ENCODE measurements around the gene VPS26C.
"Not testable (repeated sequence)": the region's sequence is repeated elsewhere in the genome, so short reads cannot be mapped to it uniquely, and the experiment has no call there.

VPS26C gene

DNA sequence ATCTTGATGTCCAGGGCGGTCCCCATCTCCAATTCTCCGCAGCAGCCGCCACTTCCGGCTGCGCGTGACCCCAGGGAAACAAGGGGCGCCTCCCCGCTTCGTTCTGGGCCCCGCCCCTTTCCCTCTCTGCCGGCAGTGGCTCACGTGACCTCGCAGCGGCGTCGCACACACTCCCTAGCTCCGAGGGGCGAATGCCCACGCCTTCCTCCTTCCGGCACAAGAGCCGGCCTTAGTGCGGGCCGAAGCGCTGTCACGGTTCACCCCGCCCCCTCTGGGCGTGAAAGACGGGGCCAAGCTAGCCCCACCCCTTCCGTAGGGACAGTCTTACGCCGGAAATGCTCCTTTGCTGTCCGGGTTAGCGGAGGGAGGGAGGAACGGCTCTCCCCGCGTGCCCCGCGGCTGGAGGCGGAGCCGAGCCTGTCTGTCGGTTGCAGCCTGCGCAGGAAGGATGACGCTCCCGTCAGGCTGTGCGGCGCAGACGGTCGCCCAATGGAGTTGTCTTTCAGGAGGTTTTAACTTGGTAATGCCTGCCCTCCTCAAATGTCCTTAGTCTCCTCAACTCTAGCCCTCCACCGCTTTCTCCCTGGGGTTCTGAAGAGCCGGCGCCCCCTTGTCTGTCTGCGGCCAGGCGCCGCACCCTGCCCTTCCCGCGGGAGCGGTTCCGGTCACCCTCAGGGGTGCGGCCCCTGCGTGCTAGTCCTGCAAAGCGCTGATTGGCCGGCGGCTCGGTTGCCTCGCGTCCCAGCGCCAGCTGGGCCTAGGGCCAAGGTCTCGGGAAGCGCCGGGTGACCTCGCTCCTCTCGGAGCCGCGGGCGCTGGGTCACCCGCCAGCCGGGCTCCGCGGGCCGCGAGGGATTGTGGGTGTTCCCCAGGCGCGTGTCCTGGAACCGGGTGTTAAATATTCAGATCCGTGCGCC is at the start of gene VPS26C:
Gene VPS26C (minus strand): TSS at position 66 of the 917 bp plus-strand sequence. CDS start 40 bp downstream, at position 26.
- peak; percentile 95 for DNase-seq

DNA sequence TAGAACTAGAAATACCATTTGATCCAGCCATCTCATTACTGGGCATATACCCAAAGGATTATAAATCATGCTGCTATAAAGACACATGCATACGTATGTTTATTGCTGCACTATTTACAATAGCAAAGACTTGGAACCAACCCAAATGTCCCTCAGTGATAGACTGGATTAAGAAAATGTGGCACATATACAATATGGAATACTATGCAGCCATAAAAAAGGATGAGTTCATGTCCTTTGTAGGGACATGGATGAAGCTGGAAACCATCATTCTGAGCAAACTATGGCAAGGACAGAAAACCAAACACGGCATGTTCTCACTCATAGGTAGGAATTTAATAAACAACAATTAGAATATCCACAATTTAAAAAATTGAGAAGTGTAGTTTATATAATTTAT is 48.9 kb upstream of the VPS26C start:
- not testable (repeated sequence) for DNase-seq

DNA sequence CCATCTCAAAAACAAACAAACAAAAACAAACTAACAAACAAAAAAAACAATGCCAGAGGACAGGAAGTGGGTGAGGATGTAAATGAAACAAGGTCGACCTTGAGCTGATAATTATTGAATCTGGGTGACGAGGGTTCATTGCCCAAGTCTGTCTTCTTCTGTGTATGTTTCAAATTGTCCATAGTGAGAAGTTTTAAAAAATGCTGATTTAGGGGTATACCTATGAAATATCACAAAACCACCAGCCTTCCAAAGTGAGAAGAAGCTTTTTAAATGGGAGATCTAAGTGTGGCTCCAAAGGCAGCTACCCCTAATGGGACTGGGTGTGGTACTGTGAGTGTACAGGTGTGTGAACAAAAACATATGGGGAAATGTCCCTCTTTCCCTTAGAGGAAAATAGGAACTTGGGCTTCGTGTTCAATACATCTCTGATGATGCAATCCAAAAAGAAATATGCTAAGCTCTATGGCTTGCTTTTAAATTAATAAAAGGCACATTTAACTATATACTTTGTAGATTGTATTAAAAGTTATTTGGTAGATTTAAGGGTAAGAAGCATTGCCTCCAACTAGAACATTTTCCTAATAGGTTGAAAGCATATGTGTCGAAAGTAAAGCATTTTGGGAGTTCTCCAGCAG is 33.1 kb upstream of the VPS26C start:
- DNase-seq, result no peak

DNA sequence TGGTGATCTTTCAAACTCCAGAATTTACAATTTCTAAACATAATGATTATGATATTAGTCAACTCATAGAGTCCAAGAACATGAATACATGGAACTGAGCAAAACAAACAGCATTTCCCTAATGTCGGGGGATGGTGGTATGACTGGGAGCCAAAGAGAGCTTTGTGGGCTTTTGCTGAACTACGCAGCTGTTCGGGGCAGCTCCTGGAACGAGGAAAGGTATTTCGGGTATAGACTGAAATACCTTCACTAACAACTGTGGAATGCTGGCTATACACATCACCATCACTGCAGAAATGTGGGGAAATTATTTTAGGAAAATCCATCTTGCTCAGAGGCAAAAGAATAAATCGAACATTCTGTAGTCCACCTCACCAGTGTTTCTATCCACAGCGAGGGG is 30.2 kb upstream of the VPS26C start:
- no peak for DNase-seq

DNA sequence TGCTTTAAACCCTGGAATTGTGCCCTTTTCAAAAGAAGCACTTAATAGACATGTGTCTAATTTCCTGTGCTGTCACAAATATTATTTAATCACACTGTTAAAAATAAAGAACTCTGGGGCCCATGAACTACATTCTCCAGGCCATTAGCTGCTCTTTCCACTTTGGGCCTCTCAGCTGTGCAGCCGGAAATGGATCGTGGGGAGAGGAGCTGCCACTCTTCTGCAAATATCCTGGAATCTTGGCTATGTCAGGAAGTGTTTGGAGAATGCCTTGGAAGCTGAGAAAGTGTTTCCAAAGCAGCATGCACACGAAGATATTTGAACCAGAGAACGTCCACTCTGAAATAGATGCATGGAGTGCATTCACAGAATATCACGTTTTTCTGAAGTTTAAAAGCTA is 27.5 kb upstream of the VPS26C start:
- DNase-seq, result no peak

DNA sequence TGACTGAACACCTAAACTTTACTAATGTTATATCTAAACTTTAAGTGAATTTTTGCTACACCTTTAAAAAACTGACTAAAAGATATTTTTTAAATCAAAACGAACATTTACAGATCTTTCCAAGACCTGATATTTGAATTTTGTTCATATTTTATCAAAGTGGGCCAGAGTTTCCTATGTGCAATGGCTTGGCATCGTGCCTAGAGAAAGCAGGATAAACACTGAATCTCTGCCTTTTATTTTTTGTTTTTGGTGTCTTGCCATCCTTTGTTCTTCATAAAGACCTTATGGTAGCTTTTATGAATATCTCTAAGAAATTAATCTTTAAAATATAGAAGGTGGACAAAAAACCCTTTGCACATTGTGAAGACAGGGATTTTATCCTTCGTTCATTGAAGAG is 25.8 kb upstream of the VPS26C start:
- DNase-seq, result no peak

DNA sequence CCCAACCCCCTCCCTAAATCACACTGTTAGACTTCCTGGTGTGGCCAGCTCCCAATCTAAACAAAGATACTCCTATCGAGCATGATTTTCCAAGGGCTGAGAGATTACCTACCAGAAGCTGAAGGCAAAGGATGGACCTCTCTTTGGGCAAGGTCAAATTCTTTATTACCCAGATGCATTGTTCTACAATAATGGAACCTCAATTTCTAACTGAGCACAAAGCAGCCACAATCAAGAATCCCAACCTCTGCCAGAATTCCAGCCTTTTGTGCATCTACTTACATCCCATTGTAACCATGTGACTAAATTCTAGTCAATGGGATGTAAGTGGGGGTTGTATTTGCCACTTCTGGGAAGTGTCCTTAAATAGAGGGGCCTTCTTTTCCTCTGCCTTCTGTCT is 24.9 kb upstream of the VPS26C start:
- no peak for DNase-seq

DNA sequence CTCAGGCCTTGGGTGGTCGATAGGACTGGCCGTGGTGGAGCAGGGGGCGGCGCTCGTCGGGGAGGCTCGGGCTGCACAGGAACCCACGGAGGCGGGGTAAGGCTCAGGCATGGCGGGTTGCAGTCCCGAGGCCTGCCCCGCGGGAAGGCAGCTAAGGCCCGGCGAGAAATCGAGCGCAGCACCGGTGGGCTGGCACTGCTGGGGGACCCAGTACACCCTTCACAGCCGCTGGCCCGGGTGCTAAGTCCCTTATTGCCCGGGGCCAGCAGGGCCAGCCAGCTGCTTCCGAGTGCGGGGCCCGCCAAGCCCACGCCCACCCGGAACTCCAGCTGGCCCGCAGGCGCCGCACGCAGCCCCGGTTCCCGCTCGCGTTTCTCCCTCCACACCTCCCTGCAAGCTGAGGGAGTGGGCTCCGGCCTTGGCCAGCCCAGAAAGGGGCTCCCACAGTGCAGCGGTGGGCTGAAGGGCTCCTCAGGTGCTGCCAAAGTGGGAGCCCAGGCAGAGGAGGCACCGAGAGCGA is 16.1 kb upstream of the VPS26C start:
- not testable (repeated sequence) for DNase-seq

DNA sequence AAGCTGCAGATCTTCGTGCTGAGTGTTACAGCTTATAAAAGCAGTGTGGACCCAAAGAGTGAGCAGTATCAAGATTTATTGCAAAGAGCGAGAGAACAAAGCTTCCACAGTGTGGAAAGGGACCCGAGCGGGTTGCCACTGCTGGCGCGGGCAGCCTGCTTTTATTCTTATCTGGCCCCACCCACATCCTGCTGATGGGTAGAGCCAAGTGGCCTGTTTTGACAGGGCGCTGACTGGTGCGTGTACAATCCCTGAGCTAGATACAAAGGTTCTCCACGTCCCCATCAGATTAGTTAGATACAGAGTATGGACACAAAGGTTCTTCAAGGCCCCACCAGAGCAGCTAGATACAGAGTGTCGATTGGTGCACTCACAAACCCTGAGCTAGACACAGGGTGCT is 15.5 kb upstream of the VPS26C start:
- not testable (repeated sequence) for DNase-seq

DNA sequence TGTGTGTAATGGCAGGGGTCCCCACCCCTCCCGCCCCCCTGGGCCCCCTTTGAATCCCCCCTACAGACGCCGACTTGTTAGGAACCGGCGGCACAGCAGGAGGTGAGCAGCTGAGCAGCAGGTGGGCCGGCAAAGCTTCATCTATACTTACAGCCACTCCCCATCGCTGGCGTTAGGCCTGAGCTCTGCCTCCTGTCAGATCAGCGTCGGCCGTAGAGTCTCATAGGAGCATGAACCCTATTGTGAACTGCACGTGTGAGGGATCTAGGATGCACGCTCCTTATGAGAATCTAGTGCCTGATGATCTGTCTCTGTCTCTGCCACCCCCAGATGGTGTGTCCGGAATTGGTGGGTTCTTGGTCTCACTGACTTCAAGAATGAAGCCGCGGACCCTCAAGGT is 14.9 kb upstream of the VPS26C start:
- DNase-seq, result no peak

DNA sequence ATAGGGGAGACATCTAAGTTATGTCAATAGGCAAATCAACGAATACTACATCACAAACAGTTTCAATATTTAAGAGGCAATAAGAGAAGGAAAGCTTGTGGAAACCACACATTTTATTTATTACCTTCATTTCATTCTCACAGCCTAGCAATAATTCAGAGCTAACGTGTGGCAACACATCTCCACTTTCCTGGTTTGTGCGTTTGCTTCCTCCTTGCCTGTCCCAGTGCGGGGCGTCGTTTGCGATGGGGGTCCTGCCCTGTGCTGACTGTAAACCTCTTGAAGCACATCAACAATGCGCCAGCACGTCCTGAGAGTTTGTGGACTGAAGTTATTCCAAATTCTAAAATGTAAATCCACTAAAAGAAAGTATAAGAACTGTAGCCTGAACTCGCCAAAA is 14.4 kb upstream of the VPS26C start:
- no peak for DNase-seq

DNA sequence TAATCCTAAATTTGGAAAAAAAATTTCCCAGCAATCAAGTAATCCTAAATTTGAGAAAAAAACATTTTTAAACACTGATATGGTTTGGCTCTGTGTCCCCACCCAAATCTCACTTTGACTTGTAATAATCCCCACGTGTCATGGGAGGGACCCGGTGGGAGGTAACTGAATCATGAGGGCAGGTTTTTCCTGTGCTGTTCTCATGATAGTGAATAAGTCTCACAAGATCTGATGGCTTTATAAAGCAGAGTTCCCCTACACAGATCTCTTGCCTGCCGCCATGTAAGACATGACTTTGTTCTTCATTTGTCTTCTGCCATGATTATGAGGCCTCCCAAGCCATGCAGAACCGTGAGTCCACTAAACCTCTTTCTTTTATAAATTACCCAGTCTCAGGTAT is 12.1 kb upstream of the VPS26C start:
- not testable (repeated sequence) for DNase-seq

DNA sequence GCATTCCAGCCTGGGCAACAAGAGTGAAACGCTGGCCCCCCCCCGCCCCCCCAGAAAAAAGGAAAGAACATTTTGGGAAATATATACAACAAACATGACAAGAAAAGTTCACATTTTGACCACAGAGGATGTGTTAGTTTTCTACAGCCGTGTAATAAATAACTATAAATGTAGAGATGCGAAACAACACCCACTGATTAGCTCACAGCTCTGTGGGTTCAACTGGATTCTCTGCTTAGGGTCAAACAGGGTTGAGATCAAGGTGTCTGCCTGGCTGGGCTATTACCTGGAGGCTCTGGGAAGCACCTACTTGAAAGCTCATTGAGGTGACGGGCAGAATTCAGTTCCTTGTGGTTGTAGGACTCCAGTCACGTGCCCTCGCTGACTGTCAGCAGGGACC is 11.1 kb upstream of the VPS26C start:
- no peak for DNase-seq

DNA sequence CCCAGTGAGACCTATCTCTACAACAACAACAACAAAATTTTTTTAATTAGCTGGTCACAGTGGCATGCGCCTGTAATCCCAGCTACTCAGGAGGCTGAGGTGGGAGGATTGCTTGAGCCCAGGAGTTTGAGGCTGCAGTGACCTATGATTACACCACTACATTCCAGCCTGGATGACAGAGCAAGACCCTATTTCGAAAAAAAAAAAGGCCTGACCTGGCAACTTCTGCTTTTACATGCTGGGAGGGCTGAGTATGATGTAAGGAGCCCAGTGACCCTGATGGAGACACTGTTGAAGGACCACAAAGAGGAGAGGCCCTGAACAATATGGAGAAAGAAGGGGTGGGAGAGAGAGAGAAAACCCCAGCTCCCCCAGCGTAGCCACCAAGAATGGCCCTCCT is 9.2 kb upstream of the VPS26C start:
- DNase-seq, result no peak

DNA sequence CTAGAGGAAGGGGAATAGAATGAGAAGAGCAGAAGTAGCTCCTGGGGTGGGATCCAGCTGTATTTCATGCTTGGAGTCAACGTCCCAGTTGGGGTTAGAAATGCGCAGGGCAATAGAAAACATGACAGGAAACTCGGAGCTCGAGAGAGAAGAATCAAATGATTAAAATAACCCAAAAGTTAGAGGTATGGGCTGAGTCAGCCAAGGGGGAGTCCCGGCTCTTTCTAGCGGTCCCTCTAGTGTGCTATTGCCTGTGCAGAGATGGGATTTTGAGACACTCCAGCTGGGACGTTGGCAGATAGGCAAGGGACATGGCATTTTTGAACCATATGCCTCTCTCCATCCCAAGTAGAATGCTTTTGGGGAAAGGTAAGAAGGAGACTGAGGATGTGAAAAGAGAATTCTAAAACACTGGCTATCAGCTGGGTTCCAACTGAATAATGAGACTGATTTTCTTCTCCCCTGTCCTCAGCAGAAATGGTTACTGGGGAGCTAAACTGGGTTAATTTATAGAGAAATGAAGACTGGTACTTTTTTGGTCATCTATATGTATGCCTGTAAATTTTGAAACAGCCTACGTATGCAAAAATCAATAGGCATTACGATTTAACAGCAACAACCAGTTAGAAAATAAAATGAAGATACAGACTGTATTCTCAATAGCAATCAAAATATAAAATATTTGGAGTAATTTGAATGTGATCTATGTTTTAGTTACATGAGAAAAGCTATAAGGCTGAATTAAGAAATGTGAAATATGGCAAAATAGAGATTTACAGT is 7.0 kb upstream of the VPS26C start:
- no peak for DNase-seq

DNA sequence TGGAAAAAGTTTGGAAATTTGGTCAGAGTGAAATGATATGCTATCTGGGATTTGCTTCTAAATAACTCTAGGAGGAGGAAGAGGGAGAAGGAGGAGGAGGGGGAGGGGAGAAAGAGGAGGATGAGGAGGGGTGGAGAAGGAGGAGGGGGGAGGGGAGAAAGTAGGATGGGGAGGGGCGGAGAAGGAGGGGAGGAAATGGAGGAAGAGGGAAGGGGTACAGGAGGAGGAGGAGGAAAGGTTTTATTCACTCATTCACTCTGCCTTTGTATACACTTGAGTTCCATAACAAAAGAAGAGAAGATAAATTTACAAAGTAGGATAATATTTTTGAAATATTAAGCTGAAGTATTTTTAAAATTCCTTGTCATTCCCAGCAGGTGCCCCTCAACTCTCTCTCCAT is 6.3 kb upstream of the VPS26C start:
- no peak for DNase-seq

DNA sequence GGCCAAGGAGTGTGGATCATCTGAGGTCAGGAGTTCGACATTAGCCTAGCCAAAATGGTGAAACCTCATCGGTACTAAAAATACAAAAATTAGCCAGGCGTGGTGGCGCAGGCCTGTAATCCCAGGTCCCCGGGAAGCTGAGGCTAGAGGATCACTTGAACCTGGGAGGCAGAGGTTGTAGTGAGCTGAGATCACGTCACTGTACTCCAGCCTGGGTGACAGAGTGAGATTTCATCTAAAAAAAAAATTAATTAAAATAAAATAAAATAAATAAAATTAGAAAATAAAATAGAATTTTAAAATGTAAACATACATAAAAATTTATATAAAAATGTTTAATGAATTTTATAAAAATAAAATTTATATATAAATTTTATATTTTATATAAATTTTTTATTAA is 5.8 kb upstream of the VPS26C start:
- no peak for DNase-seq

DNA sequence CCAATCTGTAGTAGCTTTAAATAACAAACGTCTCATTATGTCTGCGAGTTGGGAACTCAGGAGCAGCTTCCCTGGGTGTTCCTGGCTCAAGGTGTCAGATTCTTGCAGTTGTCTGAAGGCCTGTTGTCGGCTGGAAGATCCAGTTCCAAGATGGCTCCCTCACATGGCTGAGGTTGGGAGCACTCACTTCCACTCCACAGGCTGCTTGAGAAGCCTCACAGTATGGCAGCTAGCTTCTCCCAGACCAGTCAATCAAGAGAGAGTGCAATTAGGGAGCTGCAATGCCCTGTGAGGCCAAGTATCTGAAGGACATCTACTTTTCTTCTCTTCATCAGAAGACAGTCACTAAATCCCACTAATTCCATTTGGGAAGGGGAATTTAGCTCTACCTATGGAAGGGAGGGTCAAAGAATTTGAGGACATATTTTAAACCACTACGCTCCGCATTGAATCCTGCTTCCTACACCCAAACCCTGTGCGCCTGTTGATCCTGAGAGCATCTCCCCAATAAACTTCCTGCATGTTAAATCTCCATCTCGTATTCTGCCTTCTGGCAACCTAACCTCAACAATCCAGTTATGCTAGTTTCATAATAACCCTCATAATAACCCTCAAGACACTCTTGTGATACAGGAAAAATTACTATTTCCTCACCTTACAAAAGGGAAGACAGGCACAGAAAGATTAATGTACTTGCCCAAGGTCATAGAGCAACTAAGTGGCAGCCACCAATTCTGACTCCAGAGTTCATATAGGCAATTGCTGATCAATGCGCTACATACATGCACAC is 3.6 kb upstream of the VPS26C start:
- no peak for DNase-seq

DNA sequence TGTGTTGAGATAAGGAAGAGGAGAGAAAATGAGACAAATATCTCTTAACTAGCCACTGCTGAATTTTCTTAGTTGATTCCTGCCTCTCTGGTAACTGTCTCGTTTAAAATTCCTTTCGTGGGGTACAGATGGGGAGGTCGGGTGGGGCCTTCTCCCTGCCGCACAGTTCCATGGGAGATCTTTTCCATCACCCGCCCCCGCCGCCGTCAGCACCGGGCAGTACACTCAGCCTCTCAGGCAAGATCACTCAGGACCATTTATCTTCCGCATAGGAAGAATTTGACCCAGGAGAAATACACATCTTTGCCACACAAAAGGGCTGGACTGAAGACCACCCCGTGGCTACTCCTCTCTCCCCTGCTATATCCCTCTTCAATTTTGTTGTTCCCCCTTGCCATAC is 2.3 kb upstream of the VPS26C start:
- DNase-seq, result no peak

DNA sequence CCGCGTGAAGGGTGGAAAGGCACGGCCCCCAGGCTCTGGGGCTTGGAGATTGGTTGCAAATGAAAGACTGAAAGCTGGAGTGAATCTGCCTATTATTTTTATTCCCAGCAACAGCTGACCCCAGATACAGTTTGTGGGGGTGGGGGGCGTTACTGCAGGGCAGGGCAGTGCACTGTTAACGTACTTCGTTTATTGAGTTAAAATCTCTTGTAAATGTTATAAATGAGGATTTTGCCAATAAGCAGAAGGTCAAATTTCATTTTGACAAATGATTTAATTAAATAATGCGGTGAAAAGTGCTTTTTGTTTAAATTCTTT is 1.0 kb upstream of the VPS26C start:
- no peak for DNase-seq

DNA sequence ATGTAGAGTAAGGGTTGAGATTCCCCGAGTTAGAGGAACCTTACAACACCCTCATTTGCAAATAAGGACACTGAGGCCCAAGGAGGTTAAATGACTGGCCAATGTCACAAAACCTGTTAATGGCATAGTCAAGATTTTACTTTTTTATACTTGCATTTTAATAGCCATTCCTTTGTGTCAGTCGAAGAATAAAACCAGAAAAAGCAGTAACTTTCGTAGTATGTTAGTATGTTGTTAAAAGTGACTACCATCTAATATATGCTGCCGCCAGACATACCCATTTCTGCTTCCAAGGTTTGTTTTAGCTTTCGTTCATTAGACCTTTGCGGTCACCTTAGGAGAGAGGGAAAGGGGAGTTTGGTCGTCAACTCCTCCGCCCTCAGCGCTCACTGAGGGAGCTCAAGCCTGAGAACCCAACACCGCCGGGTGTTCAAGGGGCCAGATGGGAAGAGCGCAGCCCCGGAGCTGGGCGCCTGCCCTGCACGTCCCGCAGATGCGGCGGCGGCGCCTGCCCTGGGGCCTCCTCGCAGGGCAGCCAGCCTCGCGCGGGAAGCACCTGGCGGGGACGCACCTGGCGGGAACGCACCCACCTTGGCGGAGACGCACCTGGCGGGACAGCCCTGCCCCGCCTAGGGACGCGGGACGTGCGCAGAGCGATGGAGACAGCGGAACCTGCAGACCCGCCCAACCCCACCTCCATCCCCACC is 466 bp downstream of the VPS26C start:
- DNase-seq, result no peak

DNA sequence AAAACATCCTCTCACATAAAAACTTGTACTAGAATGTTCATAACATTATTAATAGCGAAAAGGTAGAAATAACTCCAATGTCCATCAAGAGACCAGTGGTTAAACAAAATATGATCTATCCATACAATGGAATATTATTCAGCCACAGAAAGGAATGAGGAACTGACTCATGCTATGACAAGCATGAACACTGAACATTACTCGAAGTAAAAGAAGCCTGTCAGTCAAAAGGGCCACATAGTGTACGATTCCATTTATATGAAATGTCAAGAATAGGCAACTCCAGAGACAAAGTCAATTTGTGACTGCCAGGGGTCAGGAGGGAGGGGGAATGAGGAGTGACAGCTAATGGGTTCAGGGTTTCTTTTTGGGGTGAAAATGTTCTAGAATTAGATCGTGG is 2.3 kb downstream of the VPS26C start:
- no peak for DNase-seq

Measured in amniotic stem cell (primary cell).